GM12875 (cell line): ENCODE measurements around the gene ELF4.

Experiments
- H3K4me3 ChIP-seq: one replicate; pipeline ENCODE4 v1.5.1; 2011; ENCODE audit warnings: low read depth, low read length, control low read depth
- TF ChIP-seq, protein P1 (sequence below): IDR thresholded peaks from 2 replicates; pipeline ENCODE4 v1.5.1; 2011; ENCODE audit warnings: low read depth, mild to moderate bottlenecking, control low read depth, inconsistent platforms, low read length, moderate library complexity, borderline replicate concordance; ENCODE audit not compliant: insufficient read depth

ELF4 gene

DNA sequence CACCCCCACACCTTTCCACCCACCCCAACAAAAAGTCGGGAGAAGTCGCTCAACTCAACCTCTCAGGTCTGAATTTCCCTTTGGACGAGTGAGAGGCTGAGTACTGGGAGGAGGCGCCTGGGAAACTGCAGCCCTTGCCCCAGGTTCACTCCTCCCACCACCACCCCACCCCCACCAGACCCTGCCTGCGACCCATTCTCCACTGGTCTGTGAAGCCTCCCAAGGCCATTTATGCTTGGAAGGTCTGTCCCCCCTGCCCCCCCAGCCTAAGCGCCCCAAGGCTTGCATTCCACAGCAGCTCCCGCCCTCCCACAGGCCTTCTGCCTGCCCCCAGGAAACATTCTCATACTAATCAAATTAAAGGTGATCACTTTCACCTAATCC, 27.2 kb downstream of the ELF4 start:
- TF ChIP-seq, protein P1, sequence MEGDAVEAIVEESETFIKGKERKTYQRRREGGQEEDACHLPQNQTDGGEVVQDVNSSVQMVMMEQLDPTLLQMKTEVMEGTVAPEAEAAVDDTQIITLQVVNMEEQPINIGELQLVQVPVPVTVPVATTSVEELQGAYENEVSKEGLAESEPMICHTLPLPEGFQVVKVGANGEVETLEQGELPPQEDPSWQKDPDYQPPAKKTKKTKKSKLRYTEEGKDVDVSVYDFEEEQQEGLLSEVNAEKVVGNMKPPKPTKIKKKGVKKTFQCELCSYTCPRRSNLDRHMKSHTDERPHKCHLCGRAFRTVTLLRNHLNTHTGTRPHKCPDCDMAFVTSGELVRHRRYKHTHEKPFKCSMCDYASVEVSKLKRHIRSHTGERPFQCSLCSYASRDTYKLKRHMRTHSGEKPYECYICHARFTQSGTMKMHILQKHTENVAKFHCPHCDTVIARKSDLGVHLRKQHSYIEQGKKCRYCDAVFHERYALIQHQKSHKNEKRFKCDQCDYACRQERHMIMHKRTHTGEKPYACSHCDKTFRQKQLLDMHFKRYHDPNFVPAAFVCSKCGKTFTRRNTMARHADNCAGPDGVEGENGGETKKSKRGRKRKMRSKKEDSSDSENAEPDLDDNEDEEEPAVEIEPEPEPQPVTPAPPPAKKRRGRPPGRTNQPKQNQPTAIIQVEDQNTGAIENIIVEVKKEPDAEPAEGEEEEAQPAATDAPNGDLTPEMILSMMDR: no peak
- peak overlapping the region; percentile 16 for H3K4me3 ChIP-seq

DNA sequence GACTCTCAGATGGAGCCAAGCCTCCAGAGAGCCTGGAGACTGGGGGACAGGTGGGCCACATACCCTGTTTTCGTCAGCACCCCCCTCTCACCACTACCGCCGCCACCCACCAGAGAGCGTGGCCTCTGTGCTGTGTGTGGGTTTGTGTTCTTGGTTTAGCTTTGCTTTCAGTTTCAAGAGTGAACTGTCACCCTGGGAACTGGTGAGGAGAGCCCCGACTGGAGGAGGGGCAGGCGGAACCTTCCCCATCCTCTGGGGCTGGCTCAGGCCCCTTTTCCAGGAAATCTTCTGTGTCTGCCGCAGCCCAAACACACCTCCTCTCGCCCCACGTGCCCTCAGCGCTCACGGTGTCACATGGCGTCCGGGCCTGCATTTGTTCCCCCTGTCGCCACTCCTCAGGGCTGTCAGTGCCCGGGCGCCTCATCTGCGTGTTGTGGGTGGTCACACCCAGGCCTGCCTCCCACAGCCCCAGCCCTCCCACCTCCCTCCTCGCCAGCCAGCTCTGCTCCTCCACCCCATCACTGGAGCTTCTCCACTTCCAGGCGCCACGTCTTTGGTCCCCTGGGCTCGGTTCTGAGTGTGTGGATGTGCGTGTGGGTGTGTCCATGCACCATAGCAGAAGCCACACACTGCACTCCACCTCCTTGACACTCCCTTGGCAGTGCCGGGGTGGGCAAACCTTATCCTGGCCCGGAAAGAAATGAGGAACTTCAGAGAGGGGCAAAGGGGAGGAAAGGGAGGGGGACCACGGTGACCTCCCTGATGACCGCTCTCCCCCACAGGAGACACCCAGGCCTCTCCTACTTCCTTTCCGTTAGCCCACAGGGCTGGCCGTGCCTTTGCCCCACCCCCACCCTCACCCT, 27.8 kb downstream of the ELF4 start:
- peak overlapping the region; percentile 16 for H3K4me3 ChIP-seq
- TF ChIP-seq, protein P1: peak; percentile 61

DNA sequence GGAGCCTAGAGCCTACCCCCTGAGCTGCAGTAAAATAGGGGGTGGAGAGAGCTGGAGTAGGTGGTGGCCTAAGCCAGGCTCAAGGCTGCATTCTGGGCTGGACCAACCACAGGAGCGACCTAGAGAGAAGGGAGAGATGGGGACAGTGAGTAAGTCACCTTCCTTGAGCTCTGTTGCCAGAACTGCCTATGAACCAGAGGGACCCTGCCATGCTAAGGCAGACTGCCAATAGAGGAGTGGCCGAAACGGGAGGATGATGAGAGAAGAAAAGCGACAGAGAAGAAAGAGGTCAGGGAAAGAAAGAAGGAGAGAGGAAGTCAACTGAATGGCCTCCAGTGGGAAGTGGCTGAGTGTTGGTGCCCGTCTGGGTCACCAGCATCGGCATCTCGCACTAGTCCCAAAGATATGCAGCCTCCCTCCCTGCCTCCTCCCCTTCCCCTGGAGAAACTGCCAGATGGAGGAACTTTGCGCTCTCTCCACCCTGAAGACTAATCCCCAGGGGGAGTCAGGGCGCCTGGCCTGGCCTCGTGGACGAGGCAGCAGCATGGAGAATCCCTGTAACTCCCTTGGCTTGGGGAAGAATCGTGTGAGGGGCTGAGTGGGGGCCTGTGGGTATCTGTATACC, 28.8 kb downstream of the ELF4 start:
- TF ChIP-seq, protein P1: no peak
- H3K4me3 ChIP-seq: no peak overlapping the region

DNA sequence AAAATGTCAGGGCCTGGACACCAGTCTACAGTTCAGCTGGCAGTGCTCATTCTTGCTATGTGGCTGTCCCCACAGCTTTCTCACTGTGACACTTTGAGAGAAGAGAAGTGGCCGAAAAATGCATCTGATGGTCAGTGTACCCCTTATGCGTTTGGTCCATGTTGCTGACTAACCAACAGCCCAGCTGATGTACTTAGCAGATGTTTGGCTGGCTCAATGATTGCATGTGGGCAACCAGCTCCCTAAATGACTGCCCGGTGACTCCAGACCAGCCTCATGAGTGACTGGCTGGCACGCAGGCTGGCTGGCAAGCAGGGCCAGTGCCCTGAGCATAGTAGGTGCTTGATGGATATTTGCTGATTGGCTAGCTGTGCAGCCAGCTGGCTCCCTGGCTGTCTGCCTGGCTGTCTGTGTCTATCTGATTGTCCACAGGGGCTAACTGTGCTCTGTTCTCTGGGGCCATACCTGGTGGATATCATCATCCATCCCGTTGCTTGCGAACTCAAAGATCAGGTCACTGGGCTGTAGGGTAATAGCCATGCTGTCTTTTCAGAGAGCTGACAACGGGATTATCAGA, 29.4 kb downstream of the ELF4 start:
- no peak overlapping the region for H3K4me3 ChIP-seq
- TF ChIP-seq, protein P1: no peak

DNA sequence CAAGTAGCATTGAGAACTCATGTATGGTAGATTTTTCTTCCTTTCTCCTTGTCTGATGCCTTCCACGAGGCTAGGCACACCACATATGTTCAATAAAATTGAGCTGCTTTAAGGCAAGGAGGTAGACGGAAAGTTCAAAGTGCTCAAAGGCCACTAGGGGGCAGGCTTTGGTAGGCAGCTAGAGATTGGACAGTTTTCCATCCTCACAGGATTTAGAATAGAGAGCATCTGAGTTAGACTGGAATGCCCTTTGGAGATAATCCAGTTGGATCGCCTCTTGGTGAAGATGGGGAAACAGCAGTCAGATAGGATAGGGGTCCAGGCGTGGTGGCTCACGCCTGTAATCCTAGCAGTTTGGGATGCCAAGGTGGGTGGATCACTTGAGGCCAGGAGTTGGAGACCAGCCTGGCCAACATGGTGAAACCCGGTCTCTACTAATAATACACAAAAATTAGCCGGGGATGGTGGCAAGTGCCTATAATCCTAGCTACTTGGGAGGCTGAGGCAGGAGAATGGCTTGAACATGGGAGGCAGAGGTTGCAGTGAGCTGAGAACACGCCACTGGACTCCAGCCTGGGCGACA, 30.4 kb downstream of the ELF4 start:
- H3K4me3 ChIP-seq: no peak overlapping the region
- TF ChIP-seq, protein P1: peak; percentile 73; the same call in 1 of the 2 replicates

DNA sequence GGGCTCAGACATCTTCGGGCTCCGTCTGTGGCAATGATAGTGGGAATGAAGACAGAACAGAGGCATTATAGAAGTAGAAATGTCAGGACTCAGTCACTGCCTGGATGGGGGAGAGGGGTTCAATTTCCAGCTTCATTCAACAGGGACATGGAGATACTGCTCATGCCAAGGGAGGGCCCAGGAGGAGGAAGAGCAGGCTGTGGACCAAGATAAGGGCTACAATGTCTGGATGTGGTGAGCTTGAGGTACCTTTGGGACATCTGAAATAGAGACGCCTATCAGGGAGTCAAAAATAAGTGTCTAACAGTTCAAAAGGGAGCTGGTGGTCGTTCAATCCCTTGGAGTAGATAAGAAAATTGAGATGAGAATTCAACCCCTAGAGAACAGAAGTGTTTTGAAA, 34.5 kb downstream of the ELF4 start:
- TF ChIP-seq, protein P1: no peak

DNA sequence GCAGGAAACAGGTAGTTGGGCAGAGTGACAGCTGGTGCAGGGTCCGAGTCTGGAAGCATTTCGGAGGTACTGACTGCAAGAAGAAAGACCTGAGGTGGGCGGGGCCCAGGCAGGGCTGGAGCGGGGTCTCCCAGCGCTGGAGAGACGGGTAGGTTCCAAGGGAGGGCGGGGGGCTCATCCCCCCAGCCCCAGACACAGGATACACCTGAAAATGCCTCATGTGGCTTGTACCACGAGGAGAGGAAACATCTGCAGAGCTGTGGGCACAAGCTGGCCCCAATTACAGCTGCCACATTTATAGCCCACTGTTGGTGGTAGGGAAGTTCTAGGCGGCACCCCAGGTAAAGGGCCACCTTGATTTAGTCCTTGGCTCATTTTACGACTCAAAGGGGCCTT, 38.0 kb downstream of the ELF4 start:
- no peak overlapping the region for H3K4me3 ChIP-seq
- TF ChIP-seq, protein P1: no peak

More for the DNA sequence above, 34.5 kb downstream of the ELF4 start:
- no peak overlapping the region for H3K4me3 ChIP-seq
